Nephron progenitor cell (in vitro differentiated cells): Measurements from ENCODE around the gene PLXNA2.
A peak's percentile ranks its signal among the peaks of the same experiment; 100 is the strongest.

Experiments used
- DNase-seq: peaks from one replicate; pipeline ENCODE4 v3.0.0; 2021
- H3K27ac Mint-ChIP-seq: 2 replicates; pipeline ENCODE4 v1.8.0; 2021; ENCODE audit warnings: mild to moderate bottlenecking, moderate library complexity, mixed read lengths
- H3K27me3 Mint-ChIP-seq: 2 replicates; pipeline ENCODE4 v1.8.0; 2021; ENCODE audit warnings: mild to moderate bottlenecking, low read depth, mixed read lengths; ENCODE audit not compliant: poor library complexity
- H3K36me3 Mint-ChIP-seq: 2 replicates; pipeline ENCODE4 v1.8.0; 2021; ENCODE audit warnings: low read depth, mixed read lengths
- H3K4me1 Mint-ChIP-seq: 2 replicates; pipeline ENCODE4 v1.8.0; 2021; ENCODE audit warnings: mixed read lengths
- H3K4me3 Mint-ChIP-seq: 2 replicates; pipeline ENCODE4 v1.8.0; 2021; ENCODE audit warnings: mild to moderate bottlenecking, moderate library complexity, mixed read lengths
- H3K9me3 Mint-ChIP-seq: 2 replicates; pipeline ENCODE4 v1.8.0; 2021; ENCODE audit warnings: mild to moderate bottlenecking, moderate library complexity, mixed read lengths
- TF ChIP-seq, protein P1 (sequence below): fragments of 200-600 bp; sonication (generic); IDR thresholded peaks from 2 replicates; pipeline ENCODE4 v1.5.0; 2021; ENCODE audit warnings: antibody characterized with exemption

The PLXNA2 gene

DNA sequence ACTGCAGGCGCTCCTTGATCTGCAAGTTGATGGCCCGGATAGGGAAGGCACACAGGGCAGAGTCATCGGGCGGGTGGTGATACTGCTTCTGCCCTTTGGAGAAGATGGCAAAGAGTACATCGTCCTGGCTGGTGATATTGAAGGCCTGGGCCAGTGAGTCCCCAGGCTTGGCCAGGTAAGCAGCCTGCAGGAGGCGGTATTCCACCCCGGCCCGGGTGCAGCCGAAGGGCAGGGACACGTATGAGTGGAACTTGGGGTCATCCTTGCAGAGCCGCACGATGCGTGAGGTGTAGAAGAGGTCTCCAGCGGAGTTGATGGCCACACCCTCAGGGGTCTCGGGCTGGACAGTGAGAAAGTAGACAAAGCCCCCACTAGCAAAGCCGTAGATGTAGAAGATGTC is 27.4 kb downstream of the PLXNA2 start:
- TF ChIP-seq, protein P1, sequence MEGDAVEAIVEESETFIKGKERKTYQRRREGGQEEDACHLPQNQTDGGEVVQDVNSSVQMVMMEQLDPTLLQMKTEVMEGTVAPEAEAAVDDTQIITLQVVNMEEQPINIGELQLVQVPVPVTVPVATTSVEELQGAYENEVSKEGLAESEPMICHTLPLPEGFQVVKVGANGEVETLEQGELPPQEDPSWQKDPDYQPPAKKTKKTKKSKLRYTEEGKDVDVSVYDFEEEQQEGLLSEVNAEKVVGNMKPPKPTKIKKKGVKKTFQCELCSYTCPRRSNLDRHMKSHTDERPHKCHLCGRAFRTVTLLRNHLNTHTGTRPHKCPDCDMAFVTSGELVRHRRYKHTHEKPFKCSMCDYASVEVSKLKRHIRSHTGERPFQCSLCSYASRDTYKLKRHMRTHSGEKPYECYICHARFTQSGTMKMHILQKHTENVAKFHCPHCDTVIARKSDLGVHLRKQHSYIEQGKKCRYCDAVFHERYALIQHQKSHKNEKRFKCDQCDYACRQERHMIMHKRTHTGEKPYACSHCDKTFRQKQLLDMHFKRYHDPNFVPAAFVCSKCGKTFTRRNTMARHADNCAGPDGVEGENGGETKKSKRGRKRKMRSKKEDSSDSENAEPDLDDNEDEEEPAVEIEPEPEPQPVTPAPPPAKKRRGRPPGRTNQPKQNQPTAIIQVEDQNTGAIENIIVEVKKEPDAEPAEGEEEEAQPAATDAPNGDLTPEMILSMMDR, result no peak
- DNase-seq, result no peak
- Mint-ChIP-seq H3K27ac (no peak overlapping the region), H3K9me3 (no peaks in the 10 kb centered on the region), H3K36me3 (peaks cover 67% of the 10 kb centered on the region), H3K4me3 (no peak overlapping the region), H3K27me3 (peaks cover 8% of the 10 kb centered on the region), H3K4me1 (peaks cover 71% of the 10 kb centered on the region)

- TF ChIP-seq, protein P1, result no peak
These were observed 28.1 kb downstream of the PLXNA2 start for GRCh38 chr1:208216062-208216461.

GRCh38 chr1:208215393-208215792 is 28.8 kb downstream of the PLXNA2 start:
- H3K9me3 Mint-ChIP-seq, result no peaks in the 10 kb centered on the region
- H3K27me3 Mint-ChIP-seq, result peaks cover 9% of the 10 kb centered on the region
- peaks cover 57% of the 10 kb centered on the region for H3K4me1 Mint-ChIP-seq
- TF ChIP-seq, protein P1, result no peak
- H3K4me3 Mint-ChIP-seq, result no peak overlapping the region
- peaks cover 76% of the 10 kb centered on the region for H3K36me3 Mint-ChIP-seq
- DNase-seq, result no peak
- no peak overlapping the region for H3K27ac Mint-ChIP-seq

More at GRCh38 chr1:208216062-208216461, 28.1 kb downstream of the PLXNA2 start:
- Mint-ChIP-seq H3K4me3 (no peak overlapping the region), H3K27ac (no peak overlapping the region), H3K9me3 (no peaks in the 10 kb centered on the region), H3K36me3 (peaks cover 75% of the 10 kb centered on the region), H3K27me3 (peaks cover 8% of the 10 kb centered on the region), H3K4me1 (peaks cover 63% of the 10 kb centered on the region)
- DNase-seq, result no peak

GRCh38 chr1:208213786-208214185 is 30.4 kb downstream of the PLXNA2 start:
- Mint-ChIP-seq H3K4me1 (peaks cover 45% of the 10 kb centered on the region), H3K36me3 (peaks cover 91% of the 10 kb centered on the region), H3K27me3 (peaks cover 7% of the 10 kb centered on the region), H3K9me3 (no peaks in the 10 kb centered on the region), H3K27ac (peak overlapping the region; percentile 86), H3K4me3 (no peak overlapping the region)
- DNase-seq, result no peak
- TF ChIP-seq, protein P1, result no peak

- Mint-ChIP-seq H3K4me3 (no peak overlapping the region), H3K27ac (no peak overlapping the region), H3K4me1 (peaks cover 36% of the 10 kb centered on the region), H3K27me3 (peaks cover 4% of the 10 kb centered on the region), H3K9me3 (no peaks in the 10 kb centered on the region), H3K36me3 (peaks cover 93% of the 10 kb centered on the region)
- DNase-seq, result no peak
- TF ChIP-seq, protein P1, result no peak
These were observed 31.3 kb downstream of the PLXNA2 start for GRCh38 chr1:208212893-208213292.
